HS-27A (cell line): ENCODE results near the gene CIDEA.
A peak's percentile ranks its signal among the peaks of the same experiment; 100 is the strongest.

Experiments
- DNase-seq: peaks from one replicate; pipeline ENCODE4 v3.0.0-alpha.2; 2012; ENCODE audit warnings: low read depth, missing footprints

Gene CIDEA

GRCh38 chr18:12301263-12302005, 47.3 kb downstream of the CIDEA start:
- DNase-seq: no peak

GRCh38 chr18:12302391-12303147, 48.4 kb downstream of the CIDEA start:
- DNase-seq: no peak

GRCh38 chr18:12304351-12305210, 50.4 kb downstream of the CIDEA start:
- DNase-seq: no peak

GRCh38 chr18:12305211-12305610, 51.0 kb downstream of the CIDEA start:
- DNase-seq: no peak

- DNase-seq: no peak
Observed at GRCh38 chr18:12305930-12306629, 51.9 kb downstream of the CIDEA start.

- DNase-seq: peak; percentile 40
Observed at GRCh38 chr18:12306752-12307700, 52.9 kb downstream of the CIDEA start.

GRCh38 chr18:12307701-12308385, 53.7 kb downstream of the CIDEA start, which contains the start of gene TUBB6:
TUBB6 (plus strand) TSS chr18:12308241; CDS start chr18:12308293, 52 bp downstream.
- DNase-seq: peak; percentile 59

- DNase-seq: peak; percentile 79
Observed at GRCh38 chr18:12308386-12309100, 54.4 kb downstream of the CIDEA start.

- no peak for DNase-seq
Observed at GRCh38 chr18:12309683-12310198, 55.6 kb downstream of the CIDEA start.

- DNase-seq: no peak
Observed at GRCh38 chr18:12310762-12311161, 56.6 kb downstream of the CIDEA start.

- DNase-seq: no peak
Observed at GRCh38 chr18:12312976-12313375, 58.8 kb downstream of the CIDEA start.

- no peak for DNase-seq
Observed at GRCh38 chr18:12313530-12314245, 59.5 kb downstream of the CIDEA start.

GRCh38 chr18:12314591-12315305, 60.6 kb downstream of the CIDEA start:
- DNase-seq: no peak

- no peak for DNase-seq
Observed at GRCh38 chr18:12315490-12315889, 61.3 kb downstream of the CIDEA start.

- no peak for DNase-seq
Observed at GRCh38 chr18:12315911-12316310, 61.8 kb downstream of the CIDEA start.

- no peak for DNase-seq
Observed at GRCh38 chr18:12317664-12318333, 63.6 kb downstream of the CIDEA start.

- DNase-seq: no peak
Observed at GRCh38 chr18:12318334-12318697, 64.2 kb downstream of the CIDEA start.
